CD4-positive, alpha-beta T cell treated with Interleukin-4 for 1 hour (primary cell): Measurements from ENCODE around the gene EEFSEC.
A peak's percentile ranks its signal among the peaks of the same experiment; 100 is the strongest.

Experiments used
- DNase-seq, 2 donors: peaks; one replicate each; pipeline ENCODE4 v3.0.0-alpha.2; 2020 to 2022

Gene EEFSEC

DNA sequence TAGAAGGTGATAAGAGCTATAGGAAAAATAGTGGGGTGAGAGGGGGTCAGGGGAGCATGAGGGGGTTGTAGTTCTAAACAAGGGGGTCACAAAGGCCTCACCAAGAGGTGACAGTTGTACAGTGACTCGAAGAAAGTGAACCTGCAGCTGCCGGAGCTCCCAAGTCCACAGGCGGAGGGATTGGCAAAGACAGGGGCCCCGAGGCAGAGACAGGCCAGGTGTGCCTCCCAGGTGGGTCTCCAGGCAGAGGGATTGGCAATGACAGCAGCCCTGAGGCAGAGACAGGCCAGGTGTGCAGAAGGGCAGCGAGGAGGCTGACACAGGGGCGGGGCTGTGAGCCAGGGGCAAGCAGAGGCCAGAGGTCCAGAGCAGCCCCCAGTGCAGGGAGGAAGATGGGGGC is 249.7 kb downstream of the EEFSEC start:
- no peak for DNase-seq

DNA sequence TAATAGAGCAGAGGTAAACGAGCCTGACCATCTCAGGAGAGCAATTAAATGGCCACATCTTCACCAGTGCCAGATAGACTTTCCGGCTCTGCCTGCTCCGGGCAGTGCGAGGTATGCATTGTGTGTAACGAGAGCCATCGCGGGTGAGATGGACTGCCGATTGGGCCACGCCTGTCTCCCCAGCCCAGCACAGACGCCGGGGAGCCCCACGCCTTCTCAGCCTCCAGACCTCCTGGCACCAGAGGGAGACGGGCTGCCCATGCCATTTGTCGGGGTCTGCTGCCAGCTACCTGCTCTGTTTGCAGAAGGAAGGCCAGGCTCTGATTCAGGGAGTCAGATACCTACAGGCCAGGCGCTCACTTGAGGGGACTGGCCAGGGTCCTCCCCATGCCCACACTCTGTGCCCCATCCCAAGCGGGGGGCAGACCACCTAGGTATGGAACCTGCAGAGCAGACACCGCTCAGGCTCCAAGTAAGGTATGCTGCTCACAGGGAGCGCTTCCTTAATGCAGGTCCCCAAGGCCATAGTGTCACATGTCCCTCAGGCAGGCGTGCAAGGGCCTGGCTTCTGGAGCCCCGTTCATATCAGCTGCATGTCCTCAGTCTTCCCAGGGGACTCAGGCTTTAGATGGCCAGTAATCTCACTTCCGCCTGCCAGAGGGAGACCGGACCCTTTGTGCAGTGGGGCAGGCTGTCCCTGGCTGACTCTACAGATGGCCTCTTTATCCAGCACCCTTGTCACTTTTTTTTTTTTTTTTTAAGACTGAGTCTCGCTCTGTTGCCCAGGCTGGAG is 251.2 kb downstream of the EEFSEC start:
- DNase-seq = no peak

DNA sequence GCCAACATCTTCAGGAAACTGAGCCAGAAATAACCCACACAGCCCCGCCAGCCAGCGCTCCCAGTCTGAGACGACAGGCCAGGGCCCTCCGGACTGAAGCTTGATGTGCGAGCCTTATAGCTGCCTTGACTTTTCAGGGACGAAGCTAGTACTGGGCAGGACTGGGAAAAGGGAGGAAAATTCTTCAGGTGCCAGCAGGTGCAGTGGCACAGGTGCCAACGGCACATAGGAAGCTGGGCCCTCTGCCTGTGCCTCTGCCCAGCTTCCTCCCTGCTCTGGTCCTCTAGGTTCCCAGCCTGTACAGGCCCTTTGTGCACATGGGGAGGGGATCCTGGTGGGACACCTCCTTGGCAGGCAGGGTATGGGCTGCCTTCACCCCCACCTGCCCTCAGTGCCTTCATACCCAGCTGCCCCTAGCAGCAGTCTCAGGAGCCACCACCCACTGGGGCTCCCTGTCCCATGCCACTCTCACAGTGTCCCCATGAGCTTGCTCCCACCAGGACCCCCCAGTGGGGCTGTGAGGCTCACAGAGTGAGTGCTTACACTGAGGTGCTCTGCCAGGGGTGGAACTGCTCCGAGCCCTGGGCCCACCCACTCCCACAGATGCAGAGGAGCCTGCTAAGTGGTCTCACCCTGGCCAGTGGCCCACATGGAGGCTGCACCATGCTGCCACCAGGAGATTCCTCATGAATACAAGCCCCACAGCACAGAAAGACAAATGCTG is 252.4 kb downstream of the EEFSEC start:
- no peak for DNase-seq

DNA sequence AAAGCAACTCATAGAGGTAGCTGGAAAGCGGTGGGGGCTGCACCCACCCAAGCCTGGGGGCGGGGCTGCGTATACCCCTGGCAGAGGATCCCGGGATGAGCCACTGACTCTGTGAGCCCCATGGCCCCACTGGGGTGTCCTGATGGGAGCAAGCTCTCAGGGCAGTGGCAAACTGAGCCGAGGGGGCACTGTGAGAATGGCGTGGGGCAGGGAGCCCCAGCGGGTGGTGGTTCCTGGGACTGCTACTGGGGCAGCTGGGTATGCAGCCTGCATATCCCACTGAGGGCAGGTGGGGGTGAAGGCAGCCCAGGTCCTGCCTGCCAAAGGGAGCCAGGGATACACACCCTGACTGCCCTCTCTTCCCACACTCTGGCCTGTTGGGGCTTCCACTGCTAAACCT is 254.0 kb downstream of the EEFSEC start:
- DNase-seq = no peak

DNA sequence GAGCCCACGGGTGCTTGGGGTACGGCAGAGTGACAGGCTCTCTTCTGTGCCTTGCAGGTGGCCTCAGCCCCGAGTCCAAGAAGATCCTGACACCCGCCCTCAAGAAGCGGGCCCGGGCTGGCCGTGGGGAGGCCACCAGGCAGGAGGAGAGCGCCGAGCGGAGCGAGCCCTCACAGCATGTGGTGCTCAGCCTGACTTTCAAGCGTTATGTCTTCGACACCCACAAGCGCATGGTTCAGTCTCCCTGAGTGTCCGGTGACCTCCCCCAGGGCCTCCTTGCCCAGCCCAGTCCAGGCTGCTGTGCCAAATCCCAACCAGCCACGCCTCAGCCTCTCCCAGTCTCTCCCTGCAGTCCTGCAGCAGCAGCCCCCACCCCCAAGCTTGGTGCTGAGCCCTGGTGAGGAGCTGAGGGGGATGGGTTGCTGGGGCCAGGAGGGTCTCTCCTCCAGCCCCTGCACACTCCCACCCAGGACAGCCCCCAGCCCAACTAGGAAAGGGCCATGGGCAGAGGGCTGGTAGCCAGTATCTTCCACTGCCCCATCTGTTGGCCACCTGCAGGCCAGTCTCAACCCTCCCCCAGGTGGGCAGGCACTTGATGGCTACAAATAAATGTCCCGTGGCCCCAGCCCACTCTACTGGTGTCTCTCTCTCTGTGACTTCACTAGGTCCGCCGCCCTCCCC is 254.9 kb downstream of the EEFSEC start:
- no peak for DNase-seq

DNA sequence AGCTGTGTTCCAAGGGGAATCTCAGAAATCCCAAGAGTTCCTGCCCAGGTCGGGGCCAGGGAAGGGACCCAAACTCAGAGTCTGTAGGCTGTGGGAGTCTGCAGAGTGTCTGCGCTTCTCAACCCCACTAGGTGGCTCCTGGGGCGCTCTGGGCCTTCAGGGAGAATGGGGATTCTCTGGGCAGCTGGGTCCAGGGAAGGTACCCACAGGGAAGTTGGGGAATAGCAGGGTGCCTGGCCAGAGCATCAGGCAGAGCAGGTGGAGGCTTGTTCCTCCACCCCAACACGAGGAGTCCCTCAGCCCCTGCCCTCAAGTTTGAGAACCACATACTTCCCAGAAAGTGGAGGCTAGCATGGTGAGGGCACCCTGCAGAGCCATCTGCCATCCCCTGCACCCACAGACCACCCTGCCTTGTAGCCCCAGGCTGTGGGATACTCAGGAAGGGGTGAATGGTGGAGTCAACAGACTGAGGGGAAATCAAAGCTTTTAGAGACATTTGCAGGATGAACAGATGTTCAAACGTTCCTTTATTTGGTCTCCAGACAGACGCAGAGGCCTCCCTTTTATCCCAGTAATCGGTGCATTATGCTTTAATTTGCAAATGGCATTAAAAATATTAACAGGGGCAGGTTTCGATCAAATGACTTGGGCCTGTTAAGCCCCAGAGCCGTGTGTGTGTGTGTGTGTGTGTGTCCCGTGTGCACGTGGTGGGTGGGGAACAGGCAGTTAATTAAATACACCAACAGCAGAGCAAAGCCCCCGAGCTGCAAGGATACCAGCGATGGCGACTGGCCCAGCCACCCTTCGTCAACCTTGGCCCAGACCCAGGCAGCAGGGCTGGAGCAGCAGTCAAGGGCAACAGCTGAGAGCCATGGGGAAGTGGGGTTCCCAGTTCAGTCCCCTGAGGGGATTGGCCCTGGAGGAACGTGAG is 255.7 kb downstream of the EEFSEC start:
- no peak for DNase-seq

DNA sequence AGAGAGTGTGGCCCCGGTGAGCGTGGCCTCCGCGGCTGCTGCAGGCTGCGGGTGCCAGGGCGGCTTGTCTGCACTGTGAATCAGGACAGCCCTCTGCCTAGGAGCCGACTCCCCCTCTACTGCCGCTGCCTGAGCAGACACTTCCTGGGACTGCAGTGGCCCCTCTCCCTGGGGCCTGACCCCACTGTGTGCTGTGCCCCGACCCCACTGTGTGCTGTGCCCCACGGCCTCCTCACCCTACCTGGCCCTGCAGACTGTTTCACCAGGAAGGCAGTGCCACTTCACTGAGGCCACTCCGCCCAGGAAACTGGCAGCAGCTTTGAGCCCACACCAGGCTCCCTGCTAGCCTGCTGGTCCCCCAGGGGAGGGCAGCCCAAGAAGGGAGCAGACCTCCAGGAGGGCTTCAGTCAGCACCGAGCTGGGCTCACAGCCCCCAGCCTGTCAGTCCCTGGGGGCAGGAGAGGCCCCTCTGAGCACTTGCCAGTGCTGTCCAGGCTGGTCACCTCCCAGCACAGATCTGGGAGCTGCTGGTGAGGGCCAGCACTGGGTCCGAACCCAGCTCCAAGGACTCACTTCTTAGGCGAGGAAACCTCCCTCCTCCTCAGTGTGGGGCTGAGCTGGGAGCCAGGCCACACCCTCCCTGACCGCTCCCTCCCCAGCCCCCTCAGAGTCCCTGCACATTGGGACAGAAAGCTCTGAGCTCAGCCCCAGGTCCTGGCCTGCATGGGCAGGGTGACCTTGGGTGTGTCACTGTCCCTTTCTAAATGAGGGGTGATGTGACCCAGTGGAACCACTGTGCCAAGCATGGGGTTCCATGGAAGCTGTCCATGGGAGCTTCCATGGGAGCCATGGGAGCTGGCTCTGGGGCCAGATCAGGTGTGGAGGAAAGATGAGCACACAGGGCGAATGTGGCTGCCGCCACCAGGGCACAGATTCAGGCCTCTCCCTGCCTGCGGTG is 256.6 kb downstream of the EEFSEC start:
- no peak for DNase-seq

DNA sequence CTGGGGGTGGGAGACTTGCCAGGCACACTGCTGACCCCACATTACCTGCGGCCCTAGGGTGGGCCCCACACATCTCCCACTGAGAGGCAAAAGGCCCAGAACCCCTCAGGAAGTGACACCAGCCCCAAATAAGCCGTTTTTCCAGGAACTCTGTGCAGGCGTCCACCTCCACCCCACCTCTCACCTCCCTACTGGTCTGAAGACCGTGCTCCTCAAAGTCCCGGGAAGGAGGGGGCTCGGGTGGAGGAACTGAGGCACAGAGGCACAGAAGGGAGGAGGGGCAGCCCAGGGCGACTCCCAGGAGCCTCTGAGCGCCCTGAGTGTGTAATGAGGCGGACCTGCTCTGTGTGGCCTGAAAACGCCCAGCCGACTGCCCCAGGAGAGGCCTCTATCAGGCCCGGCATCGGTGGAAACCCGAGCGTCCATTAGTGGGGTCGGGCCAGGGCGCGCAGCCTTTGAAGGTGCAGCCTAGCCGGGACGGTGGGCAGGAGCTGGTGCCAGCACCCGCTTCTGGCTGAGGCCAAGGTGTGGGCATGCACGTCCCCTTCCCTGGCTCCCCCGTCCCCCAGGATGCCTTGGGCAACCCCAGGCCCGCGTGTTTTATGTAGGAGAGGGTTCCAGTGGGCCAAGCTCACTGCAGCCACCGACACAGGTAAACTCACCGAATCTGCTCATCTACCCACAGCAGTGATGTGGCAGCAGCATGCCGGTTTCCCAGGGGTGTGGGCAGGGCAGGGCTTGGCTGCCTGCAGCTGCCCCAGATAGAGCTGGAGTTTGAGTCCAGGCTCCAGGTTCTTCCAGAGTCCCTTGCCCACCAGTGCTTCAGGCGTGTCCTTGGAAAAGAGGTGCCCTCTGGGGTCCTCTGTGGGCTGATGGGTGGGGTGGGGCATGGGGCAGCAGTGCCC is 257.6 kb downstream of the EEFSEC start:
- no peak for DNase-seq

DNA sequence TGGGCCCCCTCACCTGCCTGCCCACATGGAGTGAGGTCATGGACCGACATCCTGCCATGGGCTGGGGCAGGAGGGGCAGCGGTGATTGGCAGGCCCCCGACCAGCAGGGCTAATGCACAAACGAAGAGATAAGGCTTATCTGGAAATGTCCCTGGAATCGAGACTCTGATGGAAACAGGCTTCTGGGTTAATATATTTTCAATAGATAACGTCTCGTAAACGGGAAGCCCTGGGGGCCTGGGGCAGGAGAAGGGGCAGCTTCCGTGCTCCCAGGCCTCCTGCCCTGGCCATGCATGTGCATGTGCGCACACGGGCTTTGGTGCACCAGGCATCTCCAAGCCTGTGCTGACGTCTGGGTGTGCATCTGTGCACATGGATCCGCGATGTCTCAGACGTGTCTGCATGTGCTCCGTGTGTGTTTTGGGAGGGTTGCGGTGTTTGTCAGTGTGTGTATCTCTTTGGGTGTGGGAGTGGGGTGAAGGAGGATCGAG is 258.3 kb downstream of the EEFSEC start:
- no peak for DNase-seq

DNA sequence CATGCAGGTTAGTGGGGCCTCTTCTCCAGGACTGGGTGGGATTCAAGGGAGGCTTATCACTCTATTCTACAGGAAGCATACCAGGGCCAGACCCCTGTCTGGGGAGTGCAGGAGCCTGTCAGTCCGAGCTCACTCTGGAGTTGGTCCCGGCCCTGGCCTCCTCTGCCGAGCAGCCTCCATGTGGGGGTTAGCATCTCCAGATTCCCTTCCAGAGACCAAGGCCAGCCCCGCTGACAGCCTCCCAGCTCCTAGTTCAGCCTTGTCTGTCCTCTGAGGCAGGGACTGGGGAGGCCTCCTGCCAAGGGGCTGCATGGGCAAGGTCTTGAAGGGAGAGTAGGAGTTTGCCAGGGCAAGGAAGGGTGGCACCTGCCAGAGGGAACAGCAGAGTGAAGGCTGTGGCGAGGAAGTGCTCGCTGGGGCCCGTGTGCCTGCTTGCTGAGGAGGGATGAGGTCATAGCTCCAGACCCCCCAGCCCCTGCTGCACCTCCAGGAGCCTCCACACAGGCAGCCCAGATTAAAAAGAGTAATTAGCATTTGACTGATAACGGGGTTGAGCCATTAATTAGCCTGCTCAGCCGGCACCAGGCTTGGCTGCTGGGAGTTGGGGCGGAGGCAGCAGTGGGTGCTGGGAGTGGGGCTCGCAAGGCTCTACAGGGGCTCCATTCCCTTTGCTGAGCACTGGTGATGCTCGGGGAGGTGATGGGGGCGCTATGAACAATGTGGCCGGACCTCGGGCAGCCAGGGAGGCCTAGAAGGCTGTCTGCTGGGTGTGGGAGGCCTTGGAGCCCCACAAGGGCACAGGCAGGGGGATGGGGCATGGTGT is 259.1 kb downstream of the EEFSEC start:
- no peak for DNase-seq

DNA sequence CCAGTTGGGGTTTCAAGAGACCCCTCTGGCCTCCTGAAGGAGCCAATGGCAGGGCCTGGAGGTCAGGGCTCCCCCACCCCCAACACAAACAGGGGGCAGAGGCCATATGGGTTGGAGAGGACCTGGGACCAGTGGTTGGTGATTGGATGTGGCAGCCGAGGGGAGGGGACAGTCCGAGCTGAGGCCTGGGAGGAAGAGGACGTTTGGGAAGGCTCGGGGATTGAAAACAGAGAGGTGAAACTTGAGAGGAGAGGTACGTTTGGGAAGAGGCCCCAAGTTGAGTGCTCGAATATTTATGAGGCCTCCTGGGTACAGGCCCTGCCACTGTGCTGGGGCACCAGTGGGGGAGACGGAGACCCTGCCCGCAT is 259.7 kb downstream of the EEFSEC start:
- no peak for DNase-seq

DNA sequence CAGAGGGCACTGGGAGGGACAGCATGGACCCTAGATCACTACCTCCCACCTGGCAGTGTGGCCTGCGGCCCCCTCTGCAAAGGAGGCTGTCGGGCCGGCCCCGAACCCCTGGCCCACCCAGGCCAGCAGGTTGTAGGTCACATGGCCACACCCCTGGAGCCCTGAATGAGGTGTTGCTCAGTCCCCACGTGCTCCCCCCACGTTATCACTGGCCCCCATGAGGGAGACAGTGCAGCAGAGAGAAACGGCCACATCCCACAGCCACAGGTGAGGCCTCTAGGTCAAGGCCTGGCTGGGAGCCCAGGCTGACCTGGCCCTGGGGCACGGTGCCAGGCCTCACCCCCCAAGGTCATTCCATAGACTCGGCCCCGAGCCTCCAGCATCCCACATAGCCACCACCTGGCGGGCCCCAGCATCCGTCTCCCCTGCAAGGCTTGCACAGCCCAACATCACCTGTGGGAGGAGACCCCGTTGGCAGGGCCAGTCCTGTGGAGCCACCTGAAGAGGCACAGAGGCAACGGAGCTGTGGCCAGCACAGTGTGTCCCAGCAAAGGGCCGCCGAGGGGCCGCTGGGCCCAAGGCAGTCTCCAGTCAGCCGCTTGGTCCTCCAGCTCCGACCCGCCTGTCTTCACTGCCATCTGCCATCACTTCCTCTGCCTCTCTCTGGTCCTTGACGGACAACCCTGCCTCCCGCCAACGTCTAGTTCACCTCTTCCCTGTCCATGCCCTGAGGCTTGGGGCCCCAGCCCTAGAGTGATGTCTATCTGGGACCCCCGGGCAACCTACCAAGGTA is 260.3 kb downstream of the EEFSEC start:
- no peak for DNase-seq

DNA sequence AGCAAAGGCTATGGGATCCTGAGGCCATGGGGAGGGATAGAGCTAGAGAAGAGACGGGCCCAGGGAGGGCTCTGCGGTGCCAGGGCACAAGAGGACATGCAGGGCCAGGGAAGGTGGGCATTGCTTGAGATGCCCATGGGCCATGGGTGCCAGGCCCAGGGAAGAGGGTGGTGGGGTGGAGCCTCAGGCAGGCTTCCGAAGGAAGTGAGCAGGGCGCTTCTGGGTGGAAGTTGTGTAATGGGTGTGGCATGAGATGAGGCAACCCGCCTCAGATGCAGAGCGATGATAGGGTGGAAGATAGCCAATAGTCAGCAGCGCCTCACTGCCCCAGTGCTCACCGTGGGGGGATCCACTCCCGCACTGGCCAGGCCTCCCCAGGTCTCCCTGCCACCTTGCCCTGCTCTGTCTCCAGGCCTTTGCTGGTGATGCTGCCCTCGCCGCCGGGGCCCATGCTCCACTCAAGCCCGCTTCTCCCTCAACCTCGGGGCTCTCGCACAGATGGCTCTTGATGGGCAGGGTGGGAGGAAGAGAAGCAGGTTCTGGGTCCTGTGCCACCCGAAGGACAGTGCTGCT is 262.0 kb downstream of the EEFSEC start:
- peak in 1 of 2 donors; percentile 21 for DNase-seq

DNA sequence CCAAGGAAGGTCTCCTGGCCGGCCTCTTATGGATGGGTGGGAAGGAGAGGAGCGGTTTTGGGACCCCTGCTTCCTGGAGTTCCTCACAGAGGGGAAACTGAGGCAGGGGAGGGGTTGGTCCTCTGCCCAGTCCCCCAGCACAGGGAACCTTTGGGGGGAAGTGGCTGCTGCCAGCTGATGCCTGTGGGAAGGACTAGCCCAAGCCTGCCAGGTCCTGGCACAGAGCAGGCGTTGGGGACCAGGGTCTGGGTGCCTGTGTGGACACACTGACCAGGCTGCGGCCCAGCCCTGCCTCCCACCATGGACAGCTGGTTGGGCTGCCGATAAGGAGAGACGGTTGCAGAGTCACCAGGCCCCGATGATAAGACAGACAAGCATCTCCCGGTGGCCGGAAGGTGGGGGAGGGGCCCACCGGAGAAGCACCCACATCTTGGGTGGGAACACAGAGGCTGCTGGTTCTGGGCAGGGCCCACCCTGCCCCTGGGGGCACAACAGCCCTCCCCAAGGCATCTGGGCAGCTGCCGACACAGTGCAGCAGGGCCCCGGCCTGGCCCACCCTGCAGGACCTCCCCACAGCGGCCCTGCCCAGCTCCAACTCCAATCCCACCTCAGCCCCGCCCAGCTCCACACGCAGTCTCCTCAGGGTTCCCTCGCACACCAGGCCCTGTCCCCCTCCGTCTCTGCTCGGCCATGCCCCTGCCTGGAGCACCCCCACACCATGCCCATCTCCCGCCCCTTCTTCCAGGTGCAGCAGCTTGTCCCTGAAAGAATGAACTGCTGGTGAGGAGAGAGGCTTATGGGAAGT is 262.7 kb downstream of the EEFSEC start:
- peak in 1 of 2 donors; percentile 29 for DNase-seq

DNA sequence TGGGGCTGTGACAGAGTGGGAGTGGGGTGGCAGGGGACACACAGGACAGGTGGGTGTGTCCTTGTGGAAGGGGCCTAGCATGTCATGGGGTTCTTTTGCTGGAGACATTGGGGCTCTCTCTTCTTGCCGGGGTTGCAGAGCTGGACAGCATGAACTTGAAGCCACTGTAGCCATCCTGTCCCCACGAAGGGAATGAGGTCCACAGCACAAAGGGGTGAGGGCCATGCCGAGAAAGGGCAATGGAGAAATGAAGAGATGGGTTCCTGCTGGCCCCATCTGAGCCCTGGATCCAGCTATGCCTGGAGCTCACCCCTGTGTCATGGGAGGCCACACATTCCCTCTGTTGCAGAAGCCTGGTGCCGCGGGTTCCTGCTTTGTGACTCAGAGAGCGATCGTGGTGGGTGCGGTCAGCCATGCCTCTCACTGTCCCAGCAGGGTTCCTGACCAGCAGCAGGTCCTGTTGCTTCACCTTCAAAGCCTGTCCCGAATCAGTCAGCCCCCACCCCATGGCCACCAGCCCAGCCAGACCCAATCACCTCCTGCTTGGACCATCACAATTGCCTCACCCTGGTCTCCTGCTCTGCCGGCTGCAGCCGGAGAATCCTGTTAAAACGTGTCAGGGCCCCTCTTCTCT is 263.4 kb downstream of the EEFSEC start:
- peak in 1 of 2 donors; percentile 57 for DNase-seq

DNA sequence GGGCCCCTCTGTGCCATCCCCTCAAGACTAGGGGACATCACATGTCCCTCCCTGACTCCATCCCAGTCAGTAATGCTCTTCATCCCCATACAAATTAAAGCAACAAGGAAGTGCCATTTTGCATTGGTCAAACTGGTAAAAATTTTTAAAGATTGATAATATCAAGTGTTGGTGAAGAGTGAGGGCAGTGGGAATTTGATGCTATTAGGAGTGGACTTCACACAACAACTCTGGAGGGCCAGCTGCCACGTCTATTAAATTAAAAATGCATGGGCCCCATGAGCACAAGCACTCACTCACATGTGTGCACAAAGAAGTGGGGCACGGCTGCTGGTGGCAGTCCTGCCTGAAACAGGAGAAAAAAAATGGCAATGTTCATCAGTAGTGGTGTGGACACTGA is 265.6 kb downstream of the EEFSEC start:
- DNase-seq = no peak

DNA sequence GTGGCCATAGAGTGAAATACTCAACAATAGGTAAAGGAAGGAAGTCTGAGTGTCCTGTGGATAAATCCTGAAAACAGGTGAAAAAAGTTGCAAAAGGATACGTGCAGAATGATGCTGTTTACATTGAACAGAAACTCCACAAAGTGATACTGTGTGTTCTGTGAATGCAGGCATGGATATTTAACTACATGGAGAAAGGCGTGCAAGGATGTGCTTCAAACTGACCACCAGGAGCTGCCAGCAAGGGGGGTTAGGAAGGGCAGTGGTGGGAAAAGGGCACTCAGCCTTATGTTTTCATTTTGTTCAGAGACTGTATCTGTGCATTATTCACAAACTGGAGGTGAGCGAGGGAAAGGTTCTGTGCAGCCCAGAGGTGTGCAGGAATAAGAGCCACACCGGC is 266.0 kb downstream of the EEFSEC start:
- DNase-seq = no peak
